ENCODE data around the gene KDM7A. TPM values are rescaled to one million over a fixed set of nuclear protein-coding genes. Genes with fewer than 3 reads are reported as not detected.

Gene KDM7A
- total RNA-seq, 1 experiment from 2014 or later, result 2.2 TPM

- DNase-seq (ENCODE audit: low read depth), result no peak
Observed at GRCh38 chr7:140084972-140085371, 91.8 kb downstream of the KDM7A start.

- no peak for DNase-seq (ENCODE audit: low read depth)
Observed at GRCh38 chr7:140084142-140084655, 92.6 kb downstream of the KDM7A start.

GRCh38 chr7:140082770-140083169, 94.0 kb downstream of the KDM7A start:
- no peak for DNase-seq (ENCODE audit: low read depth)

- peak; percentile 32 for DNase-seq (ENCODE audit: low read depth)
Observed at GRCh38 chr7:140081774-140082425, 94.9 kb downstream of the KDM7A start.

- DNase-seq (ENCODE audit: low read depth), result no peak
Observed at GRCh38 chr7:140080919-140081318, 95.9 kb downstream of the KDM7A start.

- peak; percentile 68 for DNase-seq (ENCODE audit: low read depth)
Observed at GRCh38 chr7:140079121-140079536, 97.7 kb downstream of the KDM7A start.

- no peak for DNase-seq (ENCODE audit: low read depth)
Observed at GRCh38 chr7:140078392-140078791, 98.4 kb downstream of the KDM7A start.

GRCh38 chr7:140074780-140075179, 102.0 kb downstream of the KDM7A start:
- DNase-seq (ENCODE audit: low read depth), result no peak

- DNase-seq (ENCODE audit: low read depth), result no peak
Observed at GRCh38 chr7:140070546-140070945, 106.2 kb downstream of the KDM7A start.

- DNase-seq (ENCODE audit: low read depth), result no peak
Observed at GRCh38 chr7:140069298-140069949, 107.4 kb downstream of the KDM7A start.

- no peak for DNase-seq (ENCODE audit: low read depth)
Observed at GRCh38 chr7:140068033-140068432, 108.8 kb downstream of the KDM7A start.

GRCh38 chr7:140067052-140067451, 109.7 kb downstream of the KDM7A start:
- no peak for DNase-seq (ENCODE audit: low read depth)

- DNase-seq (ENCODE audit: low read depth), result peak; percentile 92
Observed at GRCh38 chr7:140062528-140063299, 114.1 kb downstream of the KDM7A start, which contains the start of gene PARP12. PARP12 (minus strand) TSS chr7:140062951; CDS start chr7:140062847, 104 bp downstream.

- DNase-seq (ENCODE audit: low read depth), result peak; percentile 33
Observed at GRCh38 chr7:140062118-140062527, 114.7 kb downstream of the KDM7A start.

GRCh38 chr7:140061607-140061930, 115.2 kb downstream of the KDM7A start:
- DNase-seq (ENCODE audit: low read depth), result no peak

GRCh38 chr7:140060788-140061606, 115.8 kb downstream of the KDM7A start:
- DNase-seq (ENCODE audit: low read depth), result peak; percentile 42

- DNase-seq (ENCODE audit: low read depth), result peak; percentile 25
Observed at GRCh38 chr7:140060243-140060630, 116.5 kb downstream of the KDM7A start.

GRCh38 chr7:140059273-140060242, 117.2 kb downstream of the KDM7A start:
- peak; percentile 95 for DNase-seq (ENCODE audit: low read depth)

GRCh38 chr7:140058517-140058916, 118.3 kb downstream of the KDM7A start:
- no peak for DNase-seq (ENCODE audit: low read depth)

GRCh38 chr7:140057143-140057535, 119.6 kb downstream of the KDM7A start:
- no peak for DNase-seq (ENCODE audit: low read depth)
